ENCODE results near the gene ALX4. TPM values are rescaled to one million over a fixed set of nuclear protein-coding genes. Genes with fewer than 3 reads are reported as not detected.

ALX4 gene
- total RNA-seq, 4 donors from 2014 or later: 0.09 to 0.32 (median 0.13) TPM; not detected in 1

GRCh38 chr11:44275241-44275640 lies 34.7 kb downstream of the ALX4 start:
- ATAC-seq (ENCODE audit: low FRiP score) (no peak), DNase-seq (ENCODE audit: low spot score) (no peak)
- no peak for TF ChIP-seq CTCF (IDR thresholded peaks at IDR 0.05)

- ATAC-seq (ENCODE audit: low FRiP score): no peak
- no peak for DNase-seq (ENCODE audit: low spot score)
Measured at GRCh38 chr11:44274404-44274803, 35.5 kb downstream of the ALX4 start.

GRCh38 chr11:44271286-44271685 lies 38.7 kb downstream of the ALX4 start:
- DNase-seq (ENCODE audit: low spot score) (no peak), ATAC-seq (ENCODE audit: low FRiP score) (no peak)
- TF ChIP-seq CTCF (IDR thresholded peaks at IDR 0.05): no peak

More at GRCh38 chr11:44274404-44274803, 35.5 kb downstream of the ALX4 start:
- TF ChIP-seq CTCF (IDR thresholded peaks at IDR 0.05): no peak

- TF ChIP-seq CTCF (IDR thresholded peaks at IDR 0.05): no peak
- no peak for DNase-seq (ENCODE audit: low spot score)
- no peak for ATAC-seq (ENCODE audit: low FRiP score)
Measured at GRCh38 chr11:44270403-44271273, 39.3 kb downstream of the ALX4 start.

DNA sequence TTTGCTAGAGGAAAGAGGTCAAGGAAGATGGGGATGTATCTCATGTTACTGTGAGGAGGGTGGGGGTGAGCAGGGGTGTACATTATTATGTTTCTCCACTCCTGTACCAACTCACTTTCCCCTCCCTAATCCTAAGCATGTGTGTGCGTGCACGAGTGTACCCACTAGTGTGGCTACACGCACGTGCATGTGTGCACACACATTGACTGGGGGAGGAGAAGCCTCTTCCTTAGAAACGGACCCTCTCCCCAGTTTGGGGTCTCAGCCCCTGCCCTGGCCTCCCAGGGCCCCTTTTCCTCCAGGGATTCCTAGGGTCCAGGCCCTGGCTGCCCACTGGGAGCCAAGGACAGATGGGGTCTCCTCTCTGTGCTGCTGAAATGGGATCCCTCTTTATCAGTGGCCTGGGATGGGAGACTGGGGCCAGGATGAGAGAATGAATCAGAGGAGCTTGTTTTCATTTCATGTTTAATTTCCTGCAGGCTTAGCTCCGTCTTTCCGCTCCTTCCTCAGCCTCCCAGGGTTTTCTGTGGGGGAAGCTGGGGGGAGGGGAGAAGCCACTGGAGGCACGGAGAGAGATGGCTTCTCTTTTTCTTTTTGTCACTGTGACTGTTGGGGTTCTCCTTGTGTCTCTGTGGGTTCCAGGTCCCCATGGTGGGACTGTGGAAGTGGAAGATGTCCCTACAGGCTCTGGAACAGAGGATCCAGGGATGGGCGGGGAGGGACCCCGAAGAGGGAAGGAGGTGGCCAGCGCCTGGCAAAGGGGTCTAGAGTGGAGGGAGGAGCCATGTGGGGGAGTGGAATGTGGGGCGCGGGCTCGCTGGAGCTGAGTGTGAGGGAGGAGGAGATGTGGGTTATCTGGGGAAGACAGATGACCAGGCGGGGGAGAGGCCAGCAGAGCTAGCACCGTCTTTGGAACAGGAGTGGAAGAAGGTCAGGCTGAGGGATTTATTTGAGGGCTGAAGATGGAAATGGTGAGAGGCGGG lies 40.3 kb downstream of the ALX4 start:
- ATAC-seq (ENCODE audit: low FRiP score) (peak; percentile 63), DNase-seq (ENCODE audit: low spot score) (no peak)
- TF ChIP-seq CTCF (IDR thresholded peaks at IDR 0.05): no peak

- ATAC-seq (ENCODE audit: low FRiP score): no peak
- TF ChIP-seq CTCF (IDR thresholded peaks at IDR 0.05): no peak
- no peak for DNase-seq (ENCODE audit: low spot score)
Measured at GRCh38 chr11:44268614-44269080, 41.3 kb downstream of the ALX4 start.
